Colonic mucosa (tissue), 4 donors: Measurements from ENCODE around the gene POLR1C. TPM values are rescaled to one million over a fixed set of nuclear protein-coding genes. Genes with fewer than 3 reads are reported as not detected.

ENCODE experiments used
- DNase-seq: peaks from one replicate; pipeline ENCODE4 v3.0.0-alpha.2; 2020
- H3K27ac ChIP-seq: fragments of 200-600 bp; one replicate; pipeline ENCODE4 v1.8.0; 2021
- H3K27me3 ChIP-seq: fragments of 200-600 bp; one replicate; pipeline ENCODE4 v1.8.0; 2021
- H3K36me3 ChIP-seq: fragments of 200-600 bp; one replicate; pipeline ENCODE4 v1.8.0; 2021
- H3K4me1 ChIP-seq: fragments of 200-600 bp; one replicate; pipeline ENCODE4 v1.8.0; 2021; ENCODE audit warnings: mild to moderate bottlenecking
- H3K4me3 ChIP-seq: fragments of 200-600 bp; one replicate; pipeline ENCODE4 v1.8.0; 2021
- H3K9ac ChIP-seq, 2 donors: one replicate each; pipeline ENCODE4 v1.7.0; 2013; ENCODE audit warnings: control low read depth in 2 of 2, low read depth in 2 of 2, low read length in 2 of 2
- H3K9me3 ChIP-seq: fragments of 200-600 bp; one replicate; pipeline ENCODE4 v1.8.0; 2021
- CTCF ChIP-seq: fragments of 200-600 bp; IDR thresholded peaks from one replicate; pipeline ENCODE4 v1.8.0; 2022; ENCODE audit warnings: antibody characterized with exemption, mild to moderate bottlenecking
- intact Hi-C: fragments of 100-400 bp; cut with DNase I; formaldehyde crosslinking; loops from one replicate; pipeline ENCODE4 v1.14.1; 2022
- total RNA-seq, 2 donors: library from RNA; stranded (reverse); fragmentation: NEBNext Ultra II Directional in 1 of 2; extraction: Animal tissue kit (Norgen Biotek cat#: 25700) in 1 of 2; gene quantifications; one replicate each; pipeline ENCODE4 v1.2.1, GENCODE V29; 2021
- donor health status: healthy.
- donor health status: DM: no; HTN: no; CAD: no.
- donor health status: DM: no; HTN: no; CAD: no.

POLR1C gene
- total RNA-seq, 2 donors from 2014 or later = 28.1 to 41.8 TPM

- Histone ChIP-seq H3K9me3 (no peaks in the 10 kb centered on the region), H3K4me3 (no peak overlapping the region), H3K9ac (no peak overlapping the region), H3K4me1 (no peaks in the 10 kb centered on the region), H3K27me3 (no peaks in the 10 kb centered on the region), H3K36me3 (no peaks in the 10 kb centered on the region), H3K27ac (no peak overlapping the region)
- intact Hi-C loops = no loop called here
- no peak for DNase-seq
- no peak for TF ChIP-seq CTCF
Measured at GRCh38 chr6:43469947-43470346, 46.9 kb upstream of the POLR1C start.

GRCh38 chr6:43471399-43471798 is 45.5 kb upstream of the POLR1C start:
- intact Hi-C loops = no loop called here
- Histone ChIP-seq H3K27me3 (no peaks in the 10 kb centered on the region), H3K9ac (no peak overlapping the region)

GRCh38 chr6:43472515-43472914 is 44.4 kb upstream of the POLR1C start:
- H3K9me3 ChIP-seq = no peaks in the 10 kb centered on the region
- intact Hi-C loops = no loop called here
- no peaks in the 10 kb centered on the region for H3K36me3 ChIP-seq
- no peaks in the 10 kb centered on the region for H3K4me1 ChIP-seq
- no peak overlapping the region for H3K9ac ChIP-seq
- no peak for TF ChIP-seq CTCF
- H3K27ac ChIP-seq = no peak overlapping the region
- no peak for DNase-seq
- H3K4me3 ChIP-seq = no peak overlapping the region
- no peaks in the 10 kb centered on the region for H3K27me3 ChIP-seq

More at GRCh38 chr6:43471399-43471798, 45.5 kb upstream of the POLR1C start:
- H3K9me3 ChIP-seq = no peaks in the 10 kb centered on the region
- no peaks in the 10 kb centered on the region for H3K4me1 ChIP-seq
- no peak for DNase-seq
- H3K27ac ChIP-seq = no peak overlapping the region
- no peak overlapping the region for H3K4me3 ChIP-seq
- TF ChIP-seq CTCF = no peak
- no peaks in the 10 kb centered on the region for H3K36me3 ChIP-seq

- intact Hi-C loops = no loop called here
- TF ChIP-seq CTCF = no peak
- Histone ChIP-seq H3K9me3 (no peaks in the 10 kb centered on the region), H3K4me1 (no peaks in the 10 kb centered on the region), H3K27ac (no peak overlapping the region), H3K36me3 (no peaks in the 10 kb centered on the region), H3K9ac (no peak overlapping the region), H3K27me3 (no peaks in the 10 kb centered on the region), H3K4me3 (no peak overlapping the region)
- no peak for DNase-seq
Measured at GRCh38 chr6:43475516-43475915, 41.4 kb upstream of the POLR1C start.

- intact Hi-C loops = no loop called here
- no peaks in the 10 kb centered on the region for H3K4me1 ChIP-seq
- no peak overlapping the region for H3K9ac ChIP-seq
- peak overlapping the region; percentile 86 for H3K4me3 ChIP-seq
- TF ChIP-seq CTCF = no peak
- no peaks in the 10 kb centered on the region for H3K9me3 ChIP-seq
- no peaks in the 10 kb centered on the region for H3K27me3 ChIP-seq
- H3K27ac ChIP-seq = no peak overlapping the region
- no peak for DNase-seq
- H3K36me3 ChIP-seq = no peaks in the 10 kb centered on the region
Measured at GRCh38 chr6:43476746-43477145, 40.1 kb upstream of the POLR1C start.
